ENCODE measurements around the gene LPAR3.

LPAR3 gene

DNA sequence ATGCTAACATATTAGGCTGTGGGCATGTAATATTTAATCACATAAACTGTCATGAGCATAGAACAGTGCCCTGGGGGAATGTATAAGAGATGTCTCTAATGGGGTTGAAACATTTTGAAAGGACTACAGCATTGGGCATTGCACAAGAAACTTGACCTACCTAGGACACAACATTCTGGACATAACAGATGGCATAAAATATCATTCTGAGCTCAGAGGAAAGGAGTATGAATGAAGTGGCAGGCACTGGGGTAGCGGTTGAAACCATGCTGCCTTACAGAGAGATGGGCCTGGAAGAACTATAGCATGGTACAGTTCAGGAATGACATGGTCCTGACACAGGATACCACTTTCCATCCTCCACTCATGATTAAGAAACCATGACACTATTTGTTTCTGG, 69.0 kb downstream of the LPAR3 start:
- DNase-seq, result no peak

DNA sequence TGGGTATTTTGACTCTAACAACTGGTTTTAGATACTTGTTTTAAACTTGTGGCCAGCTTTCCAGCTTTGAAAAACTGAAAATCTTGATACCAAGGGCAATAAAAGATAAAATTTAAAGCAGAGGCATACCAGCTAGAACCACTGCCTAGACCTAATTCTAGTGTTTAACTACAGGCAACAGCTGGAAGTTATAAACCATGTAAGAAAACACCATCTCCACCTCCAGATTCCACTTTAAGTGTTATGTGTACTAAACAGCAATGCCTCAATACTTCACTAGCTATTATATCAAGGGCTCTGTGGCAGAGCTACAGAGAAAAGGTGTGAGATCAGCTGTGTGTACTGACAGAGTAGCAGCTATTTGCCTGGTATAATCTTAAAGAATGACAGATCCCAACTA, 69.5 kb downstream of the LPAR3 start:
- DNase-seq, result no peak

DNA sequence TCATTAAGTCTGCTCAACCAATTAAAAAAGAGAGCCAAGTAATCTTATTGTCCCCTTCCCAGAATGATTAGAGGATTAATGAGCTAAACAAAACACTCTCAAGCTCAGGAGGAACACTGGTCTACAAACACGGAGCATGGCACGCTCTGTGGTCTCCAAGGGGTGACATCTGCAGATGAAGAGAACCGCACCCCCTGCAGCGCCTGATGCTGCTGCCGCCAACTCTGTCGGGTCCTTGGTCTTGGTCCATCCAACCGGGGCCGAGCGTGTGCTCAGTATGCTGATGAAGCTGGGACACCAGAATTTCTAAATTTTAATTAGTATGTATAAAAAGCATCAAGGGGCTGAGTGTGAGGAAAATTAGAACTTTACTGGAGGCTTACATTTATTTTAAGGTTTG, 82.7 kb downstream of the LPAR3 start:
- no peak for DNase-seq

DNA sequence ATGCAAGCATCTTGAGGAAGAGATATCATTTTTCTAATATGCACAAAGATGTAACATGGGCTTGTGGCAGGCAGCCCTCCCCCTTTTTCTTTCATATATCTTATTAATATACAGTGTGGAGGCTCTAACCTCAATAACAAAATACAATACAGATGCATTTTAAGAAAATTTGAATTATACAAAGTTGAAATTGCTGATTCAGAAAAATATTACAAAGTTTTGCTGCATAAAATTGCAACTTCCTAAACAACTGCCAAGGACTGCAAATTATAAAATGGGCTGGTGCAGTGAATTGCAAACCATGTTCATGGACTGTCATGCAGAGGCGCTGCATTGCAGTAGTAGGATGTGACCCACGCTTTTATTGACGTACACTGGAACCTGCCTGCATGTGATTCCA, 84.0 kb downstream of the LPAR3 start:
- no peak for DNase-seq

DNA sequence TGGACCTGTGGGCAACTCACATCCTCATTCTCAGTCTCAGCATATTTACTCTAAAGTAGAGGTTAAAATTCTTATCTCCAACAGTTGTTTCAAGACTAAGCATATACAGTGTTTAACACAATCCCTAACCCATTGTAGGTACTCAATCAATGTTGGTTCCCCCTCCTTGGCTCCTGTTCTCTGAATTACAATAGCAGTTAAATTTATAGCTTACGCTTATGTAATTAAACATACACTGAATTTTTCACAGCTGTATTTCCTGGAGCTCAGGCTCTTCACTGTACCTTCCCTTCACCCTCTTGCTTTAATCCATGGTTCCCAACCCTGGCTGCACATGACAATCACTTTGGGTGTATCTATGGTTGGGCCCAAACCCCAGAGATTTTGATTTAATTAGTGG, 89.4 kb downstream of the LPAR3 start:
- no peak for DNase-seq

DNA sequence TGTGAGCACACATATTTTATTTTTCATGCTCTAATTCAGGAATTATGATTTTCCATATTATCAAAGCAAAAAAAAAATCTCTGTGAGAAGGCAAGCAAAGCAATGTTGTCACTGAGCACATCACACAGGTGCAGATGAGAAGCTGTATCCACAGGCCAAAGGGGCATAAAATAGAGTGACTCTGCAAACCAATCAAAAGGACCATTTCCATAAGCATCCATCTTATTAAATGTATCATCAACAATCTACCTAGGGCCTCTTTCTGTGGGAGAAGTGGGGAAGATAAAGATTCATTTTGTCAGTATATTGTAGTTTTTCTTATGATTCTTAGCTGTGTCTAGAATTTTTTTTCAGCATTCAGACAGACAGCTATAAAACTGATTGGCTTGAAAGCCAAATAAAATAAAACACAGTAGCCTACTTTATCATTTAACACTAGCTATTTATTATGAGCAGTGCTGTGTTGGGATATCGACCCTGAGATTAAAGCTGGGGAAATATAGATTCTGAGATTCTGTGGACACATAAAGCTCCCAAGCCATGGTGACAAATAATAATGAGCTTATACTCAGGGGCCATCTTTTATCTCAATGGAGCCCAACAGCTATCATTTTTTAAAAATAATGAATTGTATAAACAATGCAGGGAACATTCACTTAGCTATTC, 90.3 kb downstream of the LPAR3 start:
- no peak for DNase-seq

DNA sequence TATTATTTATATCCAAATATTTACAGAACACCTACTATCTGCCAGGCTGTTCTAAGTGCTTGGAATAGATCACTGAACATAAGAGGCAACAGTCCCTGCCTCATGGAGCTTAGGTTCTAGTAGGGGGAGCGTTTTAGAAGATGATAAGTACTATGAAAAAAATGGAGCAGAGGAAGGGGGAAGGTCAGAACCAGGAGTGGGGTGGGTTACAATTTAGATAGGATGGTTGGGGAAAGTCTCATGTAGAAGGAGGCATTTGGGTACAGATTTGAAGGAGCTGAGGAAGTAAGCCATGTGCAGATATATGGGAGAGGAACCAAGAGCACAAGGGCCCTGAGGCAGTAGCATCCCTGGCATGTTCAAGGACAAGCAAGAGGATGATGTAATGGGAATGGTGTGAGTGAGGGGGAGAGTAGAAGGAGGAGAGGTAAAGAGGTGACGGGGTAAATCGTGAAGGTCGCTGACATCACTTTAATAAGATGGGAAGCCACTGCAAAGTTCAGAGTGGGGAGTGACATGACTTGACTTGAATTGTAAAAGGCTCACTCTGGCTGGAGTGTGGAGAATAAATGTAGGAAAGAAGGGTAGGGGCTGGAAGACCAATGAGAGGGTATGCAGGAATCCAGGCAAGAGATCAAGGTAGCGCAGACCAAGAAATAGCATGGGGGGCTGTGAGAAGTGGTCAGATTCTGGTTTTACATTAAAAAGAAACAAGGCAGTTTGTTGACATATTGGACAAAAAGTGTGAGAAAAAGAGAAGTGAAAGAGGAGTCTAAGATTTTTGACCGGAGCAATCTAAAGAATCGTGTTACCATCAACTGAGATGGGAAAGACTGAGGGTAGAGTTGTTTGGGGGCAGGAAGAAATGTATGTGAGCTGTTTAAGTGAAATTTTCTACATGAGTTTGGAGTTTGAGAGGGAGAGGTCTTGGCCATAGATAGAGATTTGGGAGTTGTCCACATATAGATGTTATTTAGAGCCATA, 92.6 kb downstream of the LPAR3 start:
- DNase-seq, result no peak

DNA sequence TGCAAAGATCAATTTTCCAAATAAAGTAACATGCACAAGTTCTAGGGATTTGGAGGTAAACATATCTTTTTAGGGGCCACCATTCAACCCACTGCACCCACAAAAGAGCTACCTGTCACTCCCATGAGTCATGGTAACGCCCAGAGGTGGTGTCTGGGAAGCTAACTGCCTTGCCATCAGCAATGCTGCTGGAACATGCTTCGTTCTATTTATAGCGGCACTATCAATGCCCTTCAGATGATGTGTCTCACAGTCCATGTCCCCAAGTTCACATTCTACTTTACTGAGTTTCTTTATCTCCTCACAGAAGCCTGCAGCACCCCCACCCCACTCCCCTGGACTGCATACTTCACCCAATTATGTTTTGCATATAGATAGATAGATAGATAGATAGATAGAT, 95.4 kb downstream of the LPAR3 start:
- no peak for DNase-seq

DNA sequence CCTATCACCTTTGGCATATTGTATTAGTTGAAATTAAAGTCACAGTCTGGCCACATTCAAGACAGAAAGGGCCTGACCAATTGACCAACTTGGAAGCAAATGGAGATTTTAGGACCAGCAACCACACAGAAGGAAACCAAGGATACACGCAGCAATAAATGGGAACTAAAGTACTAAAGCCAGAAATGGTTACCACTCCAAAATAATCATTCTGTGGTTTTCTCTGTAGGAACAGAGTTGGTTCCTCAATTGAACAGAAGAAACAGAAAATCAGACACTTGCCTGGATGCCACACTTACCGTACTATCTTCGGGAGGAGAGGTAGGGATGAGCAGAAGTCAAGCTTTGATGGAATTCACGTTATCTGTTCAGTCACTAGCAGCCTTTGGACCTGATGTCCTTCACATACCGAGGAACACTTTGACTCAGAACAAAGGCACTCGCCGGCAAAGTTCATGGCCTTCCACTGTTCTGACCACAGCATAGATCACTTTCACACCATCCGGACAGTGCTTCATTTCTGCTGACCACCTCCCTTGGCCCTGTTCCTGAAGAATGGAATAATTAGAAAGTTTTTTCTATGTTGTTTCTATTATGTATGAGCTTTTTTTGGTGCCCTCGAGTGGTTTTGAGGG, 96.9 kb downstream of the LPAR3 start:
- no peak for DNase-seq

DNA sequence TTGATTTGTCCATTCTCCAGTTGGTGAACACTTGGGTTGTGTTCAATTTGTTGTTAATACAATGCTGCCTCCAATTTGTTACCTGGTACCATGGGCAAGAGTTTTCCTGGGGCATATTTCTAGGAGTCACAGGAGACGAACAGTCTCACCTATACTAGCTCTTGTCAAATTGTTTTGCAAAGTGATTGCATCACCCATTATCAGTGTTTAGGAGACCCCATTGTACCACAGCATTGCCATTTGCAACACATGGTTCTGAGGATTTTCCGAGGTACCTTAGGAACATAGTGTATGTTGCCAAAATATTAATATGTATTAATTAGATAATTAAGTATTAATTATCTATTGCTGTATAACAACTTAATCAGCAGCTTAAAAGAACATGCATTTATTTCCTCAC, 97.8 kb downstream of the LPAR3 start:
- DNase-seq, result no peak

DNA sequence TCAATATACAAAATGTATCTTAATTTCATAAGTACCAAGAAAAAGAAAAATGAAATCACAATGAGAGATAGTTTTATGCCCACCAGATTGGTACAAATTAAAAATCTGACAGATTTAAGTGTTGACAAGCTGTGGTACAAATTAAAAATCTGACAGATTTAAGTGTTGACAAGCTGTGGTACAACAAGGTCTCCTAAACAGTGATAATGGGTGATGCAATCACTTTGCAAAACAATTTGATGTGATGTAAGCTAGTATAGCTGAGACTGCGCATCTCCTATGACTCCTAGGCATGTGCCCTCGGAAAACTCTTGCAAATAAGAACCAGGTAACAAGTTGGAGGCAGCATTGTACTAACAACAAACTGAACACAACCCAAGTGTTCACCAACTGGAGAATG, 100.6 kb downstream of the LPAR3 start:
- no peak for DNase-seq

DNA sequence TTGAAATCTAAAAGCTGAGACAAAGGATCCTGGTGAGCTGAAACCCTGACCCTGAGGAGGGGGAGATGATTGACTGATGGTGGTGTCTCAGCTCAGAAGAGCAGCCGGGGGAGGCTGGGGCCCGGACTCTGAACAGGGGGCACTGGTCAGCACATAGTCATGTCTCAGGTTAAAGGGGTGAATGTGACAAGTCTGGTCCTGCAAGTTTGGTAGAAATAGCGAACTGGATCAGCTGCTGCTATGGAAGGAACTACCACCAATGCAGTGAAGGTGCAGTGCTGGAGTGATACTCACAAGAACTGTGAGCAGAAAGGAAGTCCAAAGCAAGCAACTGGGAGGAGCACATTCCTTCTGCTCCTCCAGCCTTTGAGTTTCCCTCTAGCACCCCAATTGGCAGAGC, 104.0 kb downstream of the LPAR3 start:
- no peak for DNase-seq

DNA sequence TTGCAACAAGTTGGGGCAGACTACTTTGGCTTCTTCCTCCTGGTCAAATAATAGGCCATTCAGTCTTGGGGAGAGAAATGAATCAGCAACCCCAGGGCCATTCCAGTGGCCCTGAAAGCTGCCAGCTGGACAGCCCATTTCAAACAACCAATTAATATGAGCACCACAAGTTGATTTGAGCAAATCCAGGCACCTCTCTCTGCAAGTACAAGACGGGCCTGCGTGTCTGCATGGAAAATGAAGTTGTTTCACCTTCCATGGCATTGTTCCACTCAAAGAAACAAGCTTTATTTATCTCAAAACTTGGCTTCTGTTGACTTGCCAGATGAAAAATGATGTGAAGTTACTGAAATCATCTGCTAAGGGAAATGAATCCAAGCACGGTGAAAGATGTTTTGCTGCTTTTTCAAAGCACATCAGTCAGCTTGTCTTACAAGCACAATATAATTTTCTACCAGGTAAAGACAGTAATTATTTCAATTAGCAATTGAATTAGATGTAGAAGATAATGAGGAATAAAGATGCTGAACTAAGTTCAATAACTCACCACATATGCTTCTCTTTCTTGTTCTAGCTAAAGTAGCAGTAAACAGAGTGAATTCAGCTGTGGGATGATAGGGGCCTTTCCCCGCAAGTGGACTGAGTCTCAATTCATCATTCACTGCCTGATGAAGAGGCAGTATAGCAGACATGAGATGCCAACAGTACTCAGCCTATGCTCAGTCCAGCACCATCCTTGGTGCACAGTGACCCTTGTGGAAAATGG, 107.6 kb downstream of the LPAR3 start:
- no peak for DNase-seq

DNA sequence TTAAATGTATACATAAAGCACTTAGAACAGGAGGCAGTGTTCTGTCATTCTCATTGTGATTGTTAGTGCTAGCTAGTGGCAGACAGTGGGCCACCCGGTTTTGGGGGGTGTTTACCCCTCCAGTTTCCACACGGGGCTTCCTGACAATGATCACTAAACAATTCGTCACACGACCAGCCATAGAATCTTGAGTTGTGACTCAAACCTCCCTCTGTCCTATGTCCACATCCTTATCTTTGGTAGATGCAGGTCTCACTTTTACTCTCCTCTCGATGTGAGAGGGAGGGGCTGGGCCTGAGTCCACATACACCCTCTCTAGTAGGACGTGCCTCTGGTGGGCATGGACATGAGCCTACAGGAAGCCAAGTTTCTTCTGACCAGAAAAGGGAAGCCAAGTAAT, 110.1 kb downstream of the LPAR3 start:
- no peak for DNase-seq

DNA sequence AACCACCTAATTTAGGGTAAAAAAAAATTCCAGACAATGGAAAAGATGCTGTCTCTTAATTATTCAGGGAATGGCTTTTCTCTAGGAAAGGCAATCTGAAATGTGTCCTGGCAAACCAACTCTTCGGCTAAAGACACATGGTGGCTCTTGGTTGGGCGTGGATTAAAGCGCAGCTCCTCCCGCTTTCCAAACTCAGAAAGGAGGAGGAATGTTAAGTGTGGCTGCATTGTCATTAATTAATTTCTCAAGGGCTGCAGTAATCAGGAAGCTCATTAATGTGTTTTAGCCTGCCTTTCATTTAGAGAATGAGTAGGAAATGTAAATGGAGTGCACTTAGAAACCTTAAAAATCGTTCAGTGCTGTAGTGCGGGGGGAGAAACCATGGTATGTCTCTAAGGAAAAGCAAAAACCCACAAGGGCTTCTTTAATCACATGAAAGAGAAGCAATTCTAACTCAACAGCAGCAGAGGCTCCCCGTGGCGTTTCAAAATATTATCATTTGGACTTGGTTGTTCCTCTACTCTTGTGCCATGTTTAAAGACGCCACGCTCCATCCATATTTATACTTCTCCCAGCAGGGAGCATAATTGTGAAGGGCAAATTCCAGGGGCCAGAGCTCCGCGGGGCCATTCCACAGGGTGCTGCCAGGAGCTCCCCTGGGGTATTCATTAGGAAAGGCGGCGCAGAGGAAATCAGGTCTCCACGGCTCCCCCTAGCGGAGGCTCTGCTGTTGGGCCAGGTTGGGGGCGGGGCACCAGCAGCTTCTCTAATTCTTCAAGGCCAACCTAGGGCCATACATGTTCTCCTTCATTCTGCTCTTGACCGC, 110.8 kb downstream of the LPAR3 start:
- peak; percentile 77 to 86 for DNase-seq

DNA sequence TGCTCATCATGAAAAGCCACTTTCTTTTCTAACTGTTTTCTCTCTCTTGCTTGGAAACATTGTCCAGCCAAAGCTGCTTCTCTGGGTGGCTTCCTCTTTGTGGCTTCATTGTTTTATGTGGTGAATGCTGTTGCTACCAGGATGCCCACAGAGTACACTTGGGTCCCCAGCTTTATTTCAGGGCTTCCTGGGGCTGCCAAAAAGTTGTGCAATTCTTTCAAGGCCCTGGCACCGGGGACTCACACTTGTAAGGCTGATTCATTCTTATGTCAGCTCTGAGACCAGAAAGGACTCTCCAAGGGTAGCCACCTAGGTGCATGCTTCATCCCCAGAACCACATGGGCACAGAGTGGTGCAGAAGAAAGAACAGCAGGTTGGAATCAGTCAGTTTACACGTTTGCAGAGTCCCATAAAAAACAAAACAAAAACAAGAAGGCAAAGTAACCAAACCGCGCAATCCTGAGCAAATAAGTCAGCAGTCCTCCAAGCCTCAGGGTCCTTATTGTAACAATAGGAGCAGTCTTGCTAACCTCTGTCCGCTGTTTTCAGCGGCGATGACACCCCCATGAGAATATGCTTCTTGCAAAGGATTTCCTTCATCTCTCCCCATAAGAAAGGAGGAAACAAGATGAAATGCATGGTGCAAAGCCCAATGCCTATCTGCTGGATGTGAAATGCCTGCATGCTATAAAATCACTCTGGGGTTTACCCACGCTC, 112.8 kb downstream of the LPAR3 start:
- no peak for DNase-seq

DNA sequence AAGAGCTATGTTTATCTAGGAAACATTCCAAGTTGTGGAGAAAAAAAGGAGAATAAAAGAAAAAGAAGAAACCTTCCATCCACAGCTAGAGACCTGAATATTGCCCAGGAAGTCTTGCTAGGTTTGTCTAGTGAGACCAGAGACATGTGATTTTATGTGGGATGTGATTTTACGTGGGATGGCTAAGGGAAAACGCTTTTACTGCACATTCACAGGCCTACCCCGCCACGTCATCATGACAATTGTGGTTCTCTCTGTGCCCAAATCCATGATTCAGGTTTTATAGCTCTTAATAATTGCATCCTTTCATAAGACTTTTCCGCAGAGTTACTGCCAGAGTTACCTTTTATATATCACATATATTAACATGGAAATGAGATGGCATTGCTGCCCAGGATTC, 116.4 kb downstream of the LPAR3 start:
- DNase-seq, result no peak

DNA sequence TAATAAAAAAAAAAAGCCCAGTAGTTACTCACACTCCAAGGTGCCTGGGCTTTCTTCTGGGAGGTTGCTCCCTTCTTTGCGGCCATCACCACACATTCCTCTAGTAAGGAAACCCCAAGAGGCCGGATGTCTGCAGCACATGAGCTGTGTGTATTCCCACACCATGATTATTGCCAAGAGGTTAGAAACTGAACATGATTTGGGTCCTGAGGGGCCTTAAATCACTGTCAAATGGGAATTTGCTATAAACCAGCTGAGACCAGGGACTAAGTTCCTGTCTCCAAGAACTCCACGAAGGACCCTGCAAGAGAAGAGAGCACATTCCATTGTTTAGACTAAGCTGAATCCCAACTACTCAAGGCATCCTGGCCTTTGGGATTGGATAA, 117.5 kb downstream of the LPAR3 start:
- no peak for DNase-seq

DNA sequence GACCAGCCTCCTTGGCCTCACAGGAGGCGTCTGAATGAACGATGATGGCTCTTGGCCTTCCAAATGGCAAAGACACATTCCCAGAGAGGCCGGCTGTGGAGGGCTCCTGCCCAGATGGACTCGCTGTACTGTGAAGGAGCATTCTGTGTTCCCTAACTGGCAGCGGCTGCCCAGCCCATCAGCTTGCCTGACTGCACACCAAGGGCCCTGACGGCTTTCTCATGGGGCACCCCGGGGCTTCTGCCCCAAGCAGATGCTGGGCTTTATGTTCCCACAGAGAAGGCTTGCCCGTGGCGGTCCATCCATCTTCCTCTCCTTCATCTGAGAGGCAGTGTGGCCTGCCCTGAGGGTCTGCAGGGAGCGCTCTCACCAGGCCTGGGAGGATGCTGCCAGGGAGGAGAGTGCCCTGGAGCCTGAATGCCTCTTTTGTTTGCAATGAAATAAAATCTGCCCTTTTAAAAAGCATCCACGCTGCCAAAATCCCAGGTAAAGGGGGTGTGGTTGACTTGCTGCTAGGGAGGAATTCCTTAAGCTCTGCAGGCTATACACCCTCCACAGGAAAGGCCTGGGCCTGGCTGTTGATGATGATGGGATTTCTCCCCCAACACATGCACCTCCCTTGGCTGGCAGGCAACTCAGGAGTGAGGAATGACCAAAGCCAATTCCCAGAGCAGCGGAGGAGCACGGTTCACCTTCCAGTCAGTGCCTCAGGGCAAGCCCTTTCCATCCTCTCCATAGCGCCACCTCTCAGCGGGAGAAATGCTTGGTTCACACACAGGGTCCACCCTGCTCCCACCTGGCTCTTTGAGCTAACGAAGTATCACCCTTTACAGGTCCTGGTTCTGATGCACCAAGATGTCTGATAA, 118.1 kb downstream of the LPAR3 start:
- no peak for DNase-seq

DNA sequence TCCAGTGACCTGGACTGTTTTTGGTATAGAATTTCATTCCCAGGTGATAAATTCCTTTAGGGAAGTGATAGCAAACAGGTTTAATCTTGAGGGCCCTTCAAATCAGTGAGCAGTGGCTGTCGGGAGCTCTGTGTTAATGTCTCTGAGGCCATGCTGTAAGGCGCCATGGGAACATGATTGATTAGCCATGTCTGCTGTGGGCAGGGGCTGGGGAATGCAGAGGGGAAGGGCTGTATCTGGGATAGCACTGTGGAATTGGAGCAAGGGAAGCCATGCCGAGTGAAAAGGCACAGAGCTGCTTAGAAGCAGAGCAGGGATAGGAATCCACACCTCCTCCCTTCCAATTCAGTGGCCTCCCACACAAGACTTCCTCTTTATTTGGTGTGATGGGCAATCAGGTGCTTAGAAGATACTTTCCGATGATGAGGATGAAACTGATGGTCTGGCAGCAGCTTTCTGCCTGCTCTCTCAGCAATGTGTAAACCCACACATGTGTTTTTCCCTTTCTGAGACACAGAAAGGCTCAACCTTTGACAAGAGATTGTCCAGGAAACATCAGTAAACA, 119.0 kb downstream of the LPAR3 start:
- no peak for DNase-seq

All from activated CD4-positive, alpha-beta T cell treated with anti-CD3 and anti-CD28 coated beads for 4 hours (primary cell).